ENCODE results near the gene TRPM8. TPM values are rescaled to one million over a fixed set of nuclear protein-coding genes. Genes with fewer than 3 reads are reported as not detected.

TRPM8 gene
- total RNA-seq, 4 donors from 2014 or later, result not detected

DNA sequence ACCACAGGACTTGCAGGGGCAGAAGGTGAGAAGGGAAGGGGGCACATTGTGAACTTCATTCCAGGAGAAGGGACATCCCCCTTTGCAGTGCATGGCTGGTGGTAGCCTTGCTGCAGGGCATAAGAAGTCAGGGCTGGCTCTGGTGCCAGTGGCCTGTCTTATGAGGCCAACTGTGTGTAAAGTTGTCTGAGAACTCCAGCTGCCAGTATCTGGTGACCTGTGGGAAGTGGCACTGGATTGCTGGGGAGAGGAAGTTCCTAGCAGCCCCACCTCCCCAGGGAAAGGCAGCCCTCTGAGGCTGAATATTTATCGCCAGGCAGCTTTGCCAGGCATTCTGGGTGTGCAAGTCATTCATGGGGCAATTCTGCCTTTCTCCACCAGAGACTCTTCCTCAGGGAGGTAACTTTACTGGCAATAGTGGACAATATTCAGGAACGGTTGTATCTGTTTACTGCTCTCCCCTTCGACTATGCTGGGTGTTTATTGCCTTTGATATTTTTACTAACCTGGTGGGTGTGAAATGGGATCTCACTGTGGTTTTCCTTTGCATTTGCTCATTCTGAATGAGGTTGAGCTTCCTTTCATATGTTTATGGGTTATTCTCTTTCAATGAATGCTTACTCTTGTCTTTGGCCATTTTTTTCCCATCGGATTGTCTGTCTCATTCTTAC lies 12.3 kb downstream of the TRPM8 start:
- in situ Hi-C loops (cut with MboI; ENCODE audit: low sequenced_read_pairs in 4 of 4), result no loop called here
- no peak for TF ChIP-seq POLR2A (IDR thresholded peaks at IDR 0.05)
- TF ChIP-seq, protein P1, sequence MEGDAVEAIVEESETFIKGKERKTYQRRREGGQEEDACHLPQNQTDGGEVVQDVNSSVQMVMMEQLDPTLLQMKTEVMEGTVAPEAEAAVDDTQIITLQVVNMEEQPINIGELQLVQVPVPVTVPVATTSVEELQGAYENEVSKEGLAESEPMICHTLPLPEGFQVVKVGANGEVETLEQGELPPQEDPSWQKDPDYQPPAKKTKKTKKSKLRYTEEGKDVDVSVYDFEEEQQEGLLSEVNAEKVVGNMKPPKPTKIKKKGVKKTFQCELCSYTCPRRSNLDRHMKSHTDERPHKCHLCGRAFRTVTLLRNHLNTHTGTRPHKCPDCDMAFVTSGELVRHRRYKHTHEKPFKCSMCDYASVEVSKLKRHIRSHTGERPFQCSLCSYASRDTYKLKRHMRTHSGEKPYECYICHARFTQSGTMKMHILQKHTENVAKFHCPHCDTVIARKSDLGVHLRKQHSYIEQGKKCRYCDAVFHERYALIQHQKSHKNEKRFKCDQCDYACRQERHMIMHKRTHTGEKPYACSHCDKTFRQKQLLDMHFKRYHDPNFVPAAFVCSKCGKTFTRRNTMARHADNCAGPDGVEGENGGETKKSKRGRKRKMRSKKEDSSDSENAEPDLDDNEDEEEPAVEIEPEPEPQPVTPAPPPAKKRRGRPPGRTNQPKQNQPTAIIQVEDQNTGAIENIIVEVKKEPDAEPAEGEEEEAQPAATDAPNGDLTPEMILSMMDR (IDR thresholded peaks at IDR 0.05 in 4 of 5, conservative IDR thresholded peaks at IDR 0.05 in 1 of 5), result no peak

DNA sequence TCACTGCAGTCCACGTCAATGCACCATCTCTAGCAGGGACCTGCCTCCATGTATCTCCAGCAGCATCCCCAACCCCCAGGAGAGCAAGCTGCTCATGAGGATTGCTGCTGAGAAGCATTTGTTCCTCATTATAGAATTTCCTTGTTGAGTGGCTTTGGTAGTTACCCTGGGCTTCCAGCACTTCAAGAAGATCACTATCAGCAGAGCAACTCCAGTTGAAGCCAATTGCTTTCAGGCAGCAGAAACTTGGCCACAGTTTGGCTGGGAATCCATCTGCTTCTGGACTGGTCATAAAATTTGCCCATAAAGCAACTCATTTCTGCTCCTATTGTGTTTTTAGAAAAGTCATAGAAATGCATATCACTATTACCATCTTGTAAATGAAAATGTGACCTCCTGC lies 17.4 kb downstream of the TRPM8 start:
- ATAC-seq (no peak), DNase-seq (no peak)
- in situ Hi-C loops (cut with MboI; ENCODE audit: low sequenced_read_pairs in 4 of 4) (no loop called here), intact Hi-C loops (cut with DNase I; ENCODE audit: low total_unique reads) (no loop called here)
- no peaks in the 10 kb centered on the region for H3K4me1 ChIP-seq
- no peak overlapping the region for H3K27ac ChIP-seq
- TF ChIP-seq, protein P1 (IDR thresholded peaks at IDR 0.05 in 4 of 5, conservative IDR thresholded peaks at IDR 0.05 in 1 of 5), result no peak
- no peak for TF ChIP-seq POLR2A (IDR thresholded peaks at IDR 0.05)
- H3K36me3 ChIP-seq, result no peaks in the 10 kb centered on the region
- H3K4me3 ChIP-seq, result no peak overlapping the region
- peaks cover 0 to 3% (median 2%) of the 10 kb centered on the region in 3 donors for H3K27me3 ChIP-seq
- no peaks in the 10 kb centered on the region for H3K9me3 ChIP-seq

More for the DNA sequence above, 12.3 kb downstream of the TRPM8 start:
- Histone ChIP-seq H3K36me3 (no peaks in the 10 kb centered on the region), H3K4me1 (no peaks in the 10 kb centered on the region), H3K27me3 (peaks cover 0 to 3% (median 0%) of the 10 kb centered on the region in 3 donors), H3K4me3 (no peak overlapping the region), H3K9me3 (no peaks in the 10 kb centered on the region), H3K27ac (no peak overlapping the region)
- DNase-seq (no peak), ATAC-seq (no peak)
- intact Hi-C loops (cut with DNase I; ENCODE audit: low total_unique reads), result no loop called here

DNA sequence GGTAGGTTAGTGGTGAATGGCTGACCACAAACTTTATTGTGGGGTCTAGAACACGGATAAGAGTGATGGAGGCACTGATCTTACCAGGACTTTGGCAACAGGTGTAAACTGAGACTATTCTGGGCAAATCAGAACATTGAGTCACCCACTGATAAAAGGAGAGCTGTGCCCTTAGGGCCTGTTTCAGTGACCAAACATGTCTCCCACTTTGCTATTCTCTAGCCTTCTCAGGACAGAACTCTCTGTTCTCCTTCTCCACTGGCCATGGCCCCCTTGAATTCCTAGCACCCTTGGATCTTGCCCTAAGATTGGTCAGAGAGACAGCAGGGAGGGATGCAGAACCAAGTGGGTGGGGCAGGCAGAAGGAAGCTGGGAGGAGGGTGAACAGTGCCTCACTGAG lies 18.3 kb downstream of the TRPM8 start:
- Histone ChIP-seq H3K9me3 (no peaks in the 10 kb centered on the region), H3K36me3 (no peaks in the 10 kb centered on the region), H3K4me1 (no peaks in the 10 kb centered on the region), H3K27me3 (peaks cover 0 to 3% (median 2%) of the 10 kb centered on the region in 3 donors), H3K4me3 (no peak overlapping the region), H3K27ac (no peak overlapping the region)
- ATAC-seq (no peak), DNase-seq (no peak)
- intact Hi-C loops (cut with DNase I; ENCODE audit: low total_unique reads), result no loop called here
- TF ChIP-seq, protein P1 (IDR thresholded peaks at IDR 0.05 in 4 of 5, conservative IDR thresholded peaks at IDR 0.05 in 1 of 5), result no peak
- no peak for TF ChIP-seq POLR2A (IDR thresholded peaks at IDR 0.05)
- in situ Hi-C loops (cut with MboI; ENCODE audit: low sequenced_read_pairs in 4 of 4), result no loop called here

DNA sequence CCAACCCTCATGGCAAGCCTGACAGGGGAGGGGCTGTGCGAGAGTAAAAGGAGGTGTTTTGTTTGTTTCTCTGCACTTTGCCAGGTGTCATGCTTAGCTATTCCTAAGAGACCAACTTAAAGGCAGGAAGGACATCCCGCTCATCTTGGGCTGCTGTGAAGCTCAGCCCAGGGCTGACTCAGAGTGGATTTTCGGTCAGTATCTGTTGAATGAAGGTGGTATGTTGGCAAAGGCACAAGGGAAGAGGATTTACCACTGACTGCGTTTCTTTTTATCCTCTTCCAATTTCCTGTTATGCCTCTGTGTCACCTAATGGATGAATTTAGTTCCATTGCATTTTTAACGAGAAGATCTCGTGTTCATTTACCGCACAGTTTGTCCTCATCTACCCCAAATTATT lies 18.9 kb downstream of the TRPM8 start:
- no peaks in the 10 kb centered on the region for H3K4me1 ChIP-seq
- TF ChIP-seq, protein P1 (IDR thresholded peaks at IDR 0.05 in 4 of 5, conservative IDR thresholded peaks at IDR 0.05 in 1 of 5), result no peak
- no peak for TF ChIP-seq POLR2A (IDR thresholded peaks at IDR 0.05)
- no peak overlapping the region for H3K4me3 ChIP-seq
- in situ Hi-C loops (cut with MboI; ENCODE audit: low sequenced_read_pairs in 4 of 4) (no loop called here), intact Hi-C loops (cut with DNase I; ENCODE audit: low total_unique reads) (no loop called here)
- DNase-seq (no peak), ATAC-seq (no peak)
- H3K36me3 ChIP-seq, result no peaks in the 10 kb centered on the region
- H3K27ac ChIP-seq, result no peak overlapping the region
- no peaks in the 10 kb centered on the region for H3K9me3 ChIP-seq
- H3K27me3 ChIP-seq, result peaks cover 0 to 2% (median 1%) of the 10 kb centered on the region in 3 donors
